Esophagus squamous epithelium (tissue), 4 donors: ENCODE results near the gene PFKL.

Source experiments
- POLR2A ChIP-seq, 4 donors: fragments of 450-650 bp; IDR thresholded peaks; one replicate each; pipeline ENCODE4 v1.6.1; 2017; ENCODE audit warnings: antibody characterized with exemption in 4 of 4, mild to moderate bottlenecking in 4 of 4, moderate library complexity in 3 of 4
- TF ChIP-seq, protein P1 (sequence below), 6 experiments: fragments of 450-650 bp in 4 of 6; fragments of 200-600 bp in 2 of 6; sonication (generic) in 2 of 6; IDR thresholded peaks; one replicate each; pipeline ENCODE4 v1.5.1; 2016 to 2019; ENCODE audit warnings: antibody characterized with exemption in 6 of 6, mild to moderate bottlenecking in 4 of 6, moderate library complexity in 4 of 6

DNA sequence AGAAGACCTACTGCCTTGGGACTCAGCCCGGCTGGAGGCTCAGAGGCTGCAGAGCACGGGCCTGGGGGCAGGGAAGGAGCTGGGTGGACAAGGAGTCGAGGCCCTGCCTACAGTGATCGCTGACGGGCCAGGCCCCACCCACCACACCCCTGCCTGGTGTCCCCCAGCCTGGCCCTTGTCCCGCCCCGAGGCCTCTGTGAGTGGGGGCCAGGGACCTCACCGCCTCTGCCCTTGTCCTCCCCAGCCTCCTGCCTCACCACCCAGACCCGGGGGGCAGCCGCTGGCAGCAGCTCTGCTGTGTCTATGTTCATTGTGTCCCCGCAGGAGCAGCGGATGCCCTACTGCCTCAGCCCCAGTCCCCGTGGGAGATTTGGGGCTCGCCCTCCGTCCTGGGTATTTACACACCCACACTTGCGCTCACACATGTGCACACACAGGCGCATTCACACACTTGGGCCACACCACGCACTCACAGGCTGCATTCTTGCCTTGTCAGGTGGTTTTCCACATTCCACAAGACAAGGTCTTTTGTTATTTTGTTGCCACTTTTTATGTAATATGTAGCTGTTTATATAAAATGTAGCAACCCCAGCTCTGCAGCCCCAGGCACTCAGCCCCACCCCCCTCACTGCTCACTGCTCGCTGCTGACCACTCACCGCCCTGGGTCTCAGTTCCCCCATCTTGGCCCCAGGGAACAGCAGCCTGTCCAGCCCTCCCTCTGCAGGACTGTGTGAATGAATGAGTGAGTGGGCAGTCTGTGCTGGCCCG, 7.3 kb downstream of the PFKL start:
- TF ChIP-seq, protein P1, sequence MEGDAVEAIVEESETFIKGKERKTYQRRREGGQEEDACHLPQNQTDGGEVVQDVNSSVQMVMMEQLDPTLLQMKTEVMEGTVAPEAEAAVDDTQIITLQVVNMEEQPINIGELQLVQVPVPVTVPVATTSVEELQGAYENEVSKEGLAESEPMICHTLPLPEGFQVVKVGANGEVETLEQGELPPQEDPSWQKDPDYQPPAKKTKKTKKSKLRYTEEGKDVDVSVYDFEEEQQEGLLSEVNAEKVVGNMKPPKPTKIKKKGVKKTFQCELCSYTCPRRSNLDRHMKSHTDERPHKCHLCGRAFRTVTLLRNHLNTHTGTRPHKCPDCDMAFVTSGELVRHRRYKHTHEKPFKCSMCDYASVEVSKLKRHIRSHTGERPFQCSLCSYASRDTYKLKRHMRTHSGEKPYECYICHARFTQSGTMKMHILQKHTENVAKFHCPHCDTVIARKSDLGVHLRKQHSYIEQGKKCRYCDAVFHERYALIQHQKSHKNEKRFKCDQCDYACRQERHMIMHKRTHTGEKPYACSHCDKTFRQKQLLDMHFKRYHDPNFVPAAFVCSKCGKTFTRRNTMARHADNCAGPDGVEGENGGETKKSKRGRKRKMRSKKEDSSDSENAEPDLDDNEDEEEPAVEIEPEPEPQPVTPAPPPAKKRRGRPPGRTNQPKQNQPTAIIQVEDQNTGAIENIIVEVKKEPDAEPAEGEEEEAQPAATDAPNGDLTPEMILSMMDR (IDR thresholded peaks at IDR 0.05), result no peak
- no peak for TF ChIP-seq POLR2A (IDR thresholded peaks at IDR 0.05)
